IPS-15b (cell line): ENCODE results near the gene SRP9.
"Not testable (repeated sequence)": the region's sequence is repeated elsewhere in the genome, so short reads cannot be mapped to it uniquely, and the experiment has no call there.

Experiments used
- H3K27me3 ChIP-seq: one replicate; pipeline ENCODE4 v1.6.1; 2013; ENCODE audit warnings: low read length; ENCODE audit not compliant: control insufficient read depth, insufficient read depth
- H3K36me3 ChIP-seq: one replicate; pipeline ENCODE4 v1.6.1; 2013; ENCODE audit warnings: low read length; ENCODE audit not compliant: control insufficient read depth, insufficient read depth
- H3K4me1 ChIP-seq: one replicate; pipeline ENCODE4 v1.6.1; 2013; ENCODE audit warnings: mild to moderate bottlenecking, low read length; ENCODE audit not compliant: control insufficient read depth, insufficient read depth
- H3K4me3 ChIP-seq: one replicate; pipeline ENCODE4 v1.5.1; 2013; ENCODE audit warnings: low read depth, low read length
- H3K9ac ChIP-seq: one replicate; pipeline ENCODE4 v1.6.1; 2013; ENCODE audit warnings: low read depth, mild to moderate bottlenecking, low read length
- H3K9me3 ChIP-seq: one replicate; pipeline ENCODE4 v1.6.1; 2013; ENCODE audit warnings: mild to moderate bottlenecking, low read length; ENCODE audit not compliant: control insufficient read depth, insufficient read depth

SRP9 gene

DNA sequence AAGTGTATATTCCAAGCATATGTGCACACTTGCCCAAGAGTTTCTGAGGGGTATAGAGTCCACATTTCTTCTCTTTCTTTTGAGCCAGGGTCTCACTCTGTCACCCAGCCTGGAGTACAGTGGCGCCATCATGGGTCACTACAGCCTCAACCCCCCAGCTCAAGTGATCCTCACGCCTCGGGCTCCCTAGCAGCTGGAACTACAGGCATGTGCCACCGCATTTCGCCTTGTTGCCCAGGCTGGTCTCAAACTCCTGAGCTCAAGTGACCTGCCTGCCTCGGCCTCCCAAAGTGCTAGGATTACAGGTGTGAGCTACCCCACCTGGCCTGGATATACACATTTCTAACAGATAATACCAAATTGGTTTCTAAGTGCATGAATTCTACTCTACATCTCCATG lies 17.1 kb upstream of the SRP9 start:
- Histone ChIP-seq H3K36me3 (no peaks in the 10 kb centered on the region), H3K9me3 (no peaks in the 10 kb centered on the region), H3K9ac (no peak overlapping the region), H3K4me1 (peaks cover 9% of the 10 kb centered on the region), H3K27me3 (no peaks in the 10 kb centered on the region), H3K4me3 (no peak overlapping the region)

DNA sequence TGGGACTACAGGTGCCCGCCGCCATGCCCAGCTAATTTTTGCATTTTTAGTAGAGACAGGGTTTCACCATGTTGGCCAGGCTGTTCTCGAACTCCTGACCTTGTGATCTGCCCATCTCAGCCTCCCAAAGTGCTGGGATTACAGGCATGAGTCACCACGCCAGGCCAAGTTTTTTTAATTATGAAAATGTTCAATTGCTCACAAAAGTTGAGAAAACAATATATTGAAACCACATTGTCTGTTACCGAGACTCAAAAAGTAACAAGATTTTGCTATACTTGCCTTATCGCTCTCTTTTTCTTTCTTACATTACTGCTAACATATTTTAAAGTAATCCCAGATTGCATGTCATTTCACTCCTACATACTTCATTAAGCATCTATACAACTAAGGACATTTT lies 16.2 kb upstream of the SRP9 start:
- not testable (repeated sequence) for H3K36me3 ChIP-seq, H3K4me1 ChIP-seq, H3K4me3 ChIP-seq, H3K9ac ChIP-seq, H3K9me3 ChIP-seq, H3K27me3 ChIP-seq

DNA sequence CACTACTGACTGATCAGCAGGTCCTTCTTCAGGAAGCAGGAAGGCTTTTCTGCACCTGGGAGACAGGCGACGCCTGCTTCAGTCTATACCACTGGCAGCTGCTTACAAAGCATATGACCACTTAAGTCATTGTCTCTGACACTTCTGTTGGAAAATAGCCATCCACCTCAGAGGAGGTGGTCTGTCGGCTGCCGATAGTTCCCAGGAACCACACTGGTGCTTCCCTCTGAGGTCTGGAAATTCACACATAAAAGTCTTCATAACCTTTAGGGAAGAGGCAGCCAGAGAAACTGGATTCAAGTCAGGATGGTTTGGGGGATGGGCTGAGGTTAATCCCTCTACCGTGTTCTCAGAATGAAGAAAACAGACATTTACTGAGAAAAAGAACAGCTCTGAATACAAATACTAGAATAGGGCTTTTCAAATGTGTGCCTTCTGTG lies 15.6 kb upstream of the SRP9 start:
- Histone ChIP-seq H3K4me3 (no peak overlapping the region), H3K36me3 (no peaks in the 10 kb centered on the region), H3K9ac (no peak overlapping the region), H3K9me3 (no peaks in the 10 kb centered on the region), H3K4me1 (peaks cover 9% of the 10 kb centered on the region), H3K27me3 (no peaks in the 10 kb centered on the region)

DNA sequence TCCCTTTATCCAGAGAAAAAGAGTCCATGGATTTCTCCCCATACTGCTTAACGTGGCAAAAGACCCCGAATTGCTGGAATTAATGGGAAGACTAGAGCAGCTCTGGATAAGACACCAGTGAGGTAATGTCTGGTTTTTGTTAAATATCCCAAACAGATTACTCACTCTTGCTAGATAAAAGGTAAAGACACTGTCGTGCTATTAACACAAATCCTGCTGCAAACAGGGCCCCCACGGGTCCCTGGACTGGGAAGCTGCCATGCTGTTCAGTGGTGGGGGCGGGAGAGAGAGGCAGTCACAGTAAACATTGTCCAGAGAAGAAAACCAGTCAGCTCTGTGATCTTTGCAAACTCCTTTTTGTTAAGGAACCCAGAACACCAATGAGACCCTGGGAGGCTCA lies 15.2 kb upstream of the SRP9 start:
- Histone ChIP-seq H3K4me1 (peaks cover 9% of the 10 kb centered on the region), H3K9ac (no peak overlapping the region), H3K4me3 (no peak overlapping the region), H3K27me3 (no peaks in the 10 kb centered on the region), H3K9me3 (no peaks in the 10 kb centered on the region), H3K36me3 (no peaks in the 10 kb centered on the region)

DNA sequence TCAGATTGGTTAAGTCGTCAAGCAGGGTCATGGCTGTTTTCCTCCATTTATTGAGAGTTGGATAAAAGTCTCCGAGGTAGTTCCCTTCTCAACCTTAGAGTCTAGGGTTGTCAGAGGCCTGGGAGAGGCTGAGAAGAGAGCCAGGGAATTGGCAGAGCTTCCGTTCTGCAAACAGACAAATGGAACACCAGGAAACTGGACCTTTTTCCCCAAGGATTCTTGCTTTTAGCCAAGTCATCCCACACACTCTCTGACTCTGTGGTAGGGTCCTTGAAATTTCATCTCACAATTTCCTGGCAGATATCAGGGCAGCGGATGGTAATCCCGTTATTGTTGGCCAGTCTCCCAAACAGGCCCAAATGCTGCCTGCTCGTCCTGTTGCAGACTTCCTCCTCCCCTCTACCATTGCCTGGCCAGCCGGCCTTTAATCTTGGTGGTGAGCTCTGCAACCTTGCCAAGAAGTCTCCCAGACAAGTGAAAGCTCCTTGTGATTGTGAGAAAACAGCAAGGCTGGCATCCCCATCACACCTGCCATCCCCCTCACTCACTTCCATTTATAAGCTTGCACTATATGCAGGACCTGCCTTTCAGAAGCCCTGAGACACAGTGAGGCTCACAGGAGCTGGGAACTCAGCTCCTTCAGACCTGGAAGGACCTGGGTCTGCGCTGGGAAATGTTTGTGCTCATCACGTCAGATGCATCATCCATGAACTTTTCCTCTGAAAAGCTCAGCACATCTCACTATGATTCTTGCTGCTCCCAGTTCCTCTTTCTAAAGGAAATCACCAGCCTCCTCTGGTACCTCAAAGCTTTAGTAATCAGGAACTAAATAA lies 13.7 kb upstream of the SRP9 start:
- Histone ChIP-seq H3K9me3 (no peaks in the 10 kb centered on the region), H3K27me3 (no peaks in the 10 kb centered on the region), H3K9ac (no peak overlapping the region), H3K36me3 (no peaks in the 10 kb centered on the region), H3K4me1 (peaks cover 12% of the 10 kb centered on the region), H3K4me3 (no peak overlapping the region)

DNA sequence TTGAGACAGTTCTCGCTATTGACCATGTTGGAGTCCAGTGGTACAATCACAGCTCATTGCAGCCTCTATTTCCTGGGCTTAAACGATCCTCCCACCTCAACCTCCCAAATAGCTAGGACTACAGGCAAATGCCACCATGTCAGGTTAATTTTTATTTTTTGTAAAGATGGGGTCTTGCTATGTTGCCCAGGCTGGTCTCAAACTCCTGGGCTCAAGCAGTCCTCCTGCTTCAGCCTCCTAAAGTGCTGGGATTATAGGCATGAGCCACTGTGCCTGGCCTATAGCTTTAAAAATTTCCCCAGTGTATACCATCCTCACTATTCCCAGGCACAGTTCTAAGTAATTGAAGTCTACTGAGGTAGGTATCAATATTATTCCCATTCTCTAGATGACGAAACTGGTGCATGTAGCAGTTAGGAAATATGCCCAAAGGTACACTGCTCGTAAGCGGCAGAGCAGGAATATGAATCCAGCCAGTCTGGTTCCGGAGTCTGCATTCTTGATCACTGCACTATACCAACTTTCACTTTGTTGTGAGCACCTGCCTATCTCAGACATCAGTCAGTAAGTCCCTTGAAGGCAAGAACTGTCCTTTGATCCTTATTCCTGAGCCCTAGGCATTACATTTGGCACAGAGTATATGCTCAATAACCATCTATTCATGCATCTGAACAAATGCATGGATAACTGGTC lies 11.5 kb upstream of the SRP9 start:
- no peaks in the 10 kb centered on the region for H3K36me3 ChIP-seq
- H3K27me3 ChIP-seq: no peaks in the 10 kb centered on the region
- H3K4me1 ChIP-seq: peaks cover 16% of the 10 kb centered on the region
- H3K9me3 ChIP-seq: no peaks in the 10 kb centered on the region
- H3K9ac ChIP-seq: no peak overlapping the region
- H3K4me3 ChIP-seq: no peak overlapping the region

DNA sequence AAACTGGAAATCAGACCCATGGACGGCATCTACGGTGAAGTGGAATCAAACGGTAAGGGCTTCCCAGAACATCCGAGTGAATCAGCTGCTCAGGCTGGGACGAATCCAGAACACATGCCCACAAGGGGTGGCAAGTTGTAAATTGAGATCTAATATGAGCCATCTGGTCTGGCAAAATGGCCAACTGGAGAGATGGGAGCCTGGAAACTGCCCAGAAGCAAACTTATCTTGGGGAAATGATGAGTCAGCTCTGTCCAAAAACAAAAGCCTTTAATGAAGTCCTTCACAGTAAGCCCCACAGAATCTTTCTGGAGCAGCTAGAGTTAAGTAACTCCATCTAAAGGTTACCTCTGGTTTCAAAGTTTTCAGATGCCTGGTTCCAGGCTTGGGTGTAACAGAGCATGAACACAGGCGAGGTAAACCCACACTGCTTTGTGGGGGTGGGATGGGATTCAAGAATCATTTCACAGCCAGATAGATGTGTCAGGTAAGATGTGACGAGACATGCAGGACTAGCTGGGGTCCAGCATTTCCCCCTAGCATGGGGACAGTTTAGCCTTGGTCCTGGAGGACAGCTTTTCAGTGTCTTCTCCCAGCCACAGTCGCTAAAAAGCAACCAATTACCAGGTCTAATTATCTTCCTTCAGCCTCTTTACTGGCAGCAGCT lies 10.5 kb upstream of the SRP9 start:
- no peaks in the 10 kb centered on the region for H3K9me3 ChIP-seq
- peaks cover 18% of the 10 kb centered on the region for H3K4me1 ChIP-seq
- H3K36me3 ChIP-seq: no peaks in the 10 kb centered on the region
- H3K27me3 ChIP-seq: no peaks in the 10 kb centered on the region
- no peak overlapping the region for H3K9ac ChIP-seq
- H3K4me3 ChIP-seq: no peak overlapping the region

DNA sequence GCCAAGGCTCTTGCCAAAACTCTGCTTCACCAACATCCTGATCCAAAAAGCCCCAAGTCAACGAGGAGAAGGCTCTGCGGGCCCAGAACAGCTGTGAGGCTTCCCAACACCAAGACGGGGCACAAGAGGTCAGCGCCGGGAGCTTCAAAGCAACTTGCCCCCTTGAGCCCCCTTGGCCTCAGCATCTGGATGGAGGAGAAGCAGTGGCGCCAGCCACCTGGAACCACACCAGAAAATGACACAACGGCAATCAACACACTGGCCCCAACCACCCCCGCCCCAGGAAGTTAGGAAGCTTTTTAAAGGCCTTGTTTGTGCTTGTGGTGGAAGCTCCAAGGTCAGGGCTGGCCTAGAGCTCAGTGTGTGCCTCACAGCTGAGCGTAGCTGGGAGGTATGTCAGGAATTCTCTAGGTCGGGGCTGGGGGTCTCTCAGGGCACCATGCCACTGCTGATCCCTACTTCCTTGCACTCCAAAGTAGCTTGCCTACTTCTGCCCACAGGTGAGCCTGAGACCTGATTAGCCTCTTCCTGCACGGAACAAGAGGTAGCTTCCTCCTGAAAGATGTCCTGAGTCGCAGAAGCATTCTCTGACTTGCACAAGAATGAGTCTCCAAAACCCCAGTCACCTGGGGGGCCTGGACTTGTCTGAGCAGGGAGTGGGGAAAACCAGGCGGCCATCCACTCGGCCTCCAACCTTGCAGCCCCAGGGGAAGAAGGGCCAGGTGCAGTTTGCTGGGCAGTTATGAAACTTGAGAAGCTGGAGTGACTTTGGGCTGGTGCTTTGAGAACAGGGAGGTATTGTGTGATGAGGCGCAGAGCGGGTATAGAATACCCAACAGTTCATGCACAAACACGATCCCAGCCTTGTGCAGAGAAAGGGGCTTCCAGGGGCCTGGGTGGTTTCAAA lies 9.7 kb upstream of the SRP9 start:
- H3K27me3 ChIP-seq: no peaks in the 10 kb centered on the region
- H3K4me3 ChIP-seq: no peak overlapping the region
- H3K4me1 ChIP-seq: peaks cover 17% of the 10 kb centered on the region
- H3K9ac ChIP-seq: no peak overlapping the region
- H3K36me3 ChIP-seq: no peaks in the 10 kb centered on the region
- no peaks in the 10 kb centered on the region for H3K9me3 ChIP-seq

DNA sequence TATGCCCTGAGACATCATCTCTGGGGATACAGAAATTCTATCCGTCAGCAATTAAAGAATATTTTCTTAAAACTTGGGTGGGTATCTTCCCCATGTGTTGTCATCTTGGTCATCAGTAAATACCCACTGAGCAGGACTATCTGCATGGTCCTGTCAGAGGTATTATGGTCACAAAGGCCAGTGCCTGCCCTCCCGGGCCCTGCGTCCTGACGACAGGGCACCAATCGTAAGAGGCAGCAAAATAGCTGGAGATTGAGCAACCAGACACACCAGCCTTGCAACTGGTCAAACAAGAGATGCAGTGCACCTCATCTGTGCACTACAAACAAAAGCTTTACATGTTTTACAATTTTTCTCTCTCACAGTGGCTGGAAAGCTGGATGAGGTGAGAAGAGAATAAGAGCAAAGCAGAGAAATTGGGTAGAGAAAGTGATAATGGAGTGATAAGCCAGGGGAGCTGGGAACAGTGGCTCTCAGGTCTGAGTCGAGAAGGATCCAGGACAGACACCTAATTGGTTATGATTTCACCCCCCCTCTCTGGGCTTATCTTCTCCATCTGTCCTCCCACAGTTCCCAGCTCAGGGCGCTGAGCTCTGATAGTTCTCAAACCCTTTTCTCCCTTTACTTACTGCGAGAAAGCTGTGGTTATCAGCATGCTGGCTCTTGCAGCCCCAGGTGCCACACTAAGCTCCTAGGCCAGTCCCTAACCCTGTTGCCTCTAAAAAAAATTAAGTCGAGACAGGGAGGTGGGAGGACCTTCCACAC lies 8.8 kb upstream of the SRP9 start:
- Histone ChIP-seq H3K36me3 (no peaks in the 10 kb centered on the region), H3K9me3 (no peaks in the 10 kb centered on the region)

DNA sequence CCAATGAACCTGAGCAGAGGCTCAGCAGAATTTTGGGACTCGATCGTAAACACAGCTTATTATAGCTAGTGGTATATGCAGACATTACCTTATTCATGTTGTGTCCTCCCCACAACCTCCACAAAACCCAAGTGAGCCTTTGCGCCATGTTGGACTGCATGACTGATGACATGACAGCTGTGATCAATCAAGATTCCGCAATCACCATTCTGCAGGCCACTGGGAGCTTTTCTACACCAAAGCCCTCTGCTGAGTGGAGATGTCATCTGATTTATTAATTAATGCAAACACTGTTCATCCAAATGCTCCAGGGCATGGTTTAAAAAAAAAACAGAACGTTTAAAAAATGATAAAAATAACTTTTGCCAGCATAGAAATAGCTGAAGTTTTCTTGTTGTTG lies 7.9 kb upstream of the SRP9 start:
- H3K9me3 ChIP-seq: no peaks in the 10 kb centered on the region
- H3K27me3 ChIP-seq: no peaks in the 10 kb centered on the region
- peaks cover 18% of the 10 kb centered on the region for H3K4me1 ChIP-seq
- H3K36me3 ChIP-seq: no peaks in the 10 kb centered on the region
- H3K9ac ChIP-seq: no peak overlapping the region
- H3K4me3 ChIP-seq: no peak overlapping the region

More for the DNA sequence above, 8.8 kb upstream of the SRP9 start:
- H3K27me3 ChIP-seq: no peaks in the 10 kb centered on the region
- no peak overlapping the region for H3K9ac ChIP-seq
- peaks cover 18% of the 10 kb centered on the region for H3K4me1 ChIP-seq
- H3K4me3 ChIP-seq: no peak overlapping the region
